Stimulated activated CD4-positive, alpha-beta T cell treated with anti-CD3 and anti-CD28 coated beads, Interleukin-15, amount 100 ng/mL, for 24 hours (primary cell): Measurements from ENCODE around the gene S100A16.

Source experiments
- DNase-seq: peaks from one replicate; pipeline ENCODE4 v3.0.0-alpha.2; 2020

S100A16 gene

GRCh38 chr1:153560241-153560640 lies 52.7 kb downstream of the S100A16 start:
- no peak for DNase-seq

GRCh38 chr1:153557877-153558276 lies 55.1 kb downstream of the S100A16 start:
- DNase-seq = no peak
